ENCODE data around the gene COA6. TPM values are rescaled to one million over a fixed set of nuclear protein-coding genes. Genes with fewer than 3 reads are reported as not detected.

COA6 gene
- total and polyA plus RNA-seq, 2 of the 13 experiments (the other 11 are each of a cell fraction or from before 2014, with no cell fraction given): 32.4 to 104 TPM

- TF ChIP-seq TEAD3 (CRISPR knock-in tag; optimal IDR thresholded peaks at IDR 0.05; ENCODE audit: borderline replicate concordance) (peak; percentile 47), ZBTB14 (CRISPR knock-in tag; IDR thresholded peaks at IDR 0.05) (no peak), BATF2 (CRISPR knock-in tag; IDR thresholded peaks at IDR 0.05) (no peak), PAWR (CRISPR knock-in tag; IDR thresholded peaks at IDR 0.05; ENCODE audit: borderline replicate concordance) (no peak), DDIT3 (CRISPR knock-in tag; IDR thresholded peaks at IDR 0.05) (no peak), SRSF1 (optimal IDR thresholded peaks at IDR 0.05; ENCODE audit: low read depth, low read length) (no peak), ZNF275 (CRISPR knock-in tag; IDR thresholded peaks at IDR 0.05; ENCODE audit: borderline replicate concordance) (peak; percentile 41; the same call in 1 of the 2 replicates), ZSCAN5A (CRISPR knock-in tag; IDR thresholded peaks at IDR 0.05; ENCODE audit: borderline replicate concordance) (peak; percentile 73; the same call in 1 of the 2 replicates), SP140L (CRISPR knock-in tag; IDR thresholded peaks at IDR 0.05; ENCODE audit: borderline replicate concordance) (peak; percentile 89; the same call in 1 of the 2 replicates), DMTF1 (CRISPR knock-in tag; IDR thresholded peaks at IDR 0.05) (no peak), ZNF747 (CRISPR knock-in tag; IDR thresholded peaks at IDR 0.05; ENCODE audit: borderline replicate concordance) (no peak), ISL2 (CRISPR knock-in tag; IDR thresholded peaks at IDR 0.05) (peak; percentile 84), ZNF33B (CRISPR knock-in tag; IDR thresholded peaks at IDR 0.05) (0 out of 2 replicates have a peak, but pooled peaks have one; percentile 48), ZFYVE20 (CRISPR knock-in tag; IDR thresholded peaks at IDR 0.05; ENCODE audit: borderline replicate concordance, low read depth) (no peak), YY1 (IDR thresholded peaks at IDR 0.05; ENCODE audit: insufficient read depth, insufficient replicate concordance, low read depth, low read length) (peak; percentile 59), TIGD3 (CRISPR knock-in tag; IDR thresholded peaks at IDR 0.05; ENCODE audit: borderline replicate concordance) (no peak), FOXA3 (CRISPR knock-in tag; IDR thresholded peaks at IDR 0.05) (peak; percentile 78), ZNF263 (CRISPR knock-in tag; IDR thresholded peaks at IDR 0.05) (peak; percentile 71)
These were observed 45.6 kb upstream of the COA6 start (continued) for GRCh38 chr1:234327577-234328164.

Data from HepG2 (cell line).